Prostate gland (tissue), 2 donors: ENCODE results near the gene GNA12. TPM values are rescaled to one million over a fixed set of nuclear protein-coding genes. Genes with fewer than 3 reads are reported as not detected.
"Not testable (repeated sequence)": the region's sequence is repeated elsewhere in the genome, so short reads cannot be mapped to it uniquely, and the experiment has no call there.

Experiments
- DNase-seq: peaks from one replicate; pipeline ENCODE4 v3.0.0-alpha.2; 2019; ENCODE audit warnings: low spot score
- H3K27ac ChIP-seq, 2 donors: fragments of 200-600 bp; sonication (generic); 2 replicates each; pipeline ENCODE4 v1.5.1; 2017 to 2019
- H3K27me3 ChIP-seq: fragments of 200-600 bp; sonication (generic); replicated peaks from 2 replicates; pipeline ENCODE4 v1.5.1; 2019; ENCODE audit not compliant: insufficient read depth
- H3K36me3 ChIP-seq, 2 donors: fragments of 200-600 bp; sonication (generic); 1 replicate in 1 of 2; 2 replicates in 1 of 2; pipeline versions ENCODE4 v1.5.1 to v1.8.1; 2017 to 2019
- H3K4me1 ChIP-seq: fragments of 200-600 bp; sonication (generic); replicated peaks from 2 replicates; pipeline ENCODE4 v1.5.1; 2019
- H3K4me3 ChIP-seq, 2 donors: fragments of 200-600 bp; sonication (generic); 2 replicates each; pipeline ENCODE4 v1.5.1; 2017 to 2019
- H3K9me3 ChIP-seq: fragments of 200-600 bp; sonication (generic); 2 replicates; pipeline ENCODE4 v1.5.1; 2017
- CTCF ChIP-seq, 4 experiments: fragments of 200-600 bp in 2 of 4; fragments of 450-650 bp in 2 of 4; sonication (generic) in 2 of 4; IDR thresholded peaks; 1 replicate in 3 of 4; 2 replicates in 1 of 4; pipeline ENCODE4 v1.5.1; 2016 to 2019; ENCODE audit warnings: antibody characterized with exemption in 4 of 4, mild to moderate bottlenecking in 2 of 4, moderate library complexity in 2 of 4
- POLR2A ChIP-seq: fragments of 450-650 bp; IDR thresholded peaks from one replicate; pipeline ENCODE4 v1.6.1; 2016; ENCODE audit warnings: antibody characterized with exemption, mild to moderate bottlenecking
- POLR2AphosphoS5 ChIP-seq: sonication (generic); formaldehyde crosslinking; IDR thresholded peaks from one replicate; pipeline ENCODE4 v1.6.1; 2017; ENCODE audit warnings: antibody characterized with exemption
- WGBS: methylation state at CpG from one replicate; pipeline ENCODE4 v1.1.5; 2018; 5-methylcytosine and 5-hydroxymethylcytosine counted together
- intact Hi-C: fragments of 100-400 bp; cut with DNase I; formaldehyde crosslinking; loops from one replicate; pipeline ENCODE4 v1.14.2; 2022
- total RNA-seq, 2 donors: library from RNA; depleted of rRNA; stranded (reverse); fragments of >200 nt; gene quantifications; one replicate each; pipeline ENCODE4 v1.1.0, GENCODE V29; 2016

The GNA12 gene
- total RNA-seq, 2 donors from 2014 or later = 22.6 to 102 TPM

GRCh38 chr7:2680792-2681490 lies 163.2 kb downstream of the GNA12 start:
- Histone ChIP-seq H3K4me1 (no peaks in the 10 kb centered on the region), H3K9me3 (no peaks in the 10 kb centered on the region), H3K36me3 (no peaks in the 10 kb centered on the region), H3K27me3 (no peaks in the 10 kb centered on the region), H3K4me3 (no peak overlapping the region), H3K27ac (no peak overlapping the region)
- peak; percentile 62 for DNase-seq
- 43% methylated on average over 27 of the region's 27 CpGs for WGBS
- TF ChIP-seq POLR2AphosphoS5 = peak; percentile 12
- TF ChIP-seq POLR2A = no peak
- TF ChIP-seq CTCF (IDR thresholded peaks at IDR 0.05) = peak in 3 of 4 experiments; percentile 68 to 77 (median 70)
- intact Hi-C loops = loop anchor here (5.0 kb wide), 2 partner anchors 114 to 229 kb away; no protein-coding TSS in a partner anchor

GRCh38 chr7:2680256-2680655 lies 163.9 kb downstream of the GNA12 start:
- 95% methylated on average over 13 of the region's 13 CpGs for WGBS
- H3K9me3 ChIP-seq = no peaks in the 10 kb centered on the region
- TF ChIP-seq CTCF (IDR thresholded peaks at IDR 0.05) (no peak), POLR2A (no peak), POLR2AphosphoS5 (no peak)
- H3K4me1 ChIP-seq = no peaks in the 10 kb centered on the region
- DNase-seq = no peak
- no peak overlapping the region for H3K27ac ChIP-seq
- no peaks in the 10 kb centered on the region for H3K27me3 ChIP-seq
- intact Hi-C loops = loop anchor here (5.0 kb wide), 2 partner anchors 113 to 228 kb away; no protein-coding TSS in a partner anchor
- H3K36me3 ChIP-seq = no peaks in the 10 kb centered on the region
- H3K4me3 ChIP-seq = no peak overlapping the region

- H3K36me3 ChIP-seq, H3K4me1 ChIP-seq, H3K4me3 ChIP-seq, DNase-seq, H3K27me3 ChIP-seq, H3K9me3 ChIP-seq, H3K27ac ChIP-seq: not testable (repeated sequence)
- intact Hi-C loops = loop anchor here (5.0 kb wide), 2 partner anchors 112 to 227 kb away; no protein-coding TSS in a partner anchor
- 56% methylated on average over 52 of the region's 64 CpGs for WGBS
Measured at GRCh38 chr7:2679135-2680127, 164.7 kb downstream of the GNA12 start.

GRCh38 chr7:2678454-2678853 lies 165.7 kb downstream of the GNA12 start:
- H3K27me3 ChIP-seq, H3K4me3 ChIP-seq, intact Hi-C loops, H3K27ac ChIP-seq, H3K9me3 ChIP-seq, H3K36me3 ChIP-seq, H3K4me1 ChIP-seq, DNase-seq: not testable (repeated sequence)
- 62% methylated on average over 10 of the region's 15 CpGs for WGBS

Other genes with a start within 250 kb of the GNA12 start
- 10 to 100 TPM; 30.1 to 76.2 TPM for gene TTYH3, start 212.3 kb downstream of the GNA12 start, total RNA-seq
- under 1 TPM in 1 of 2 donors, not detected in 1; 0.62 TPM for gene AMZ1, start 156.1 kb downstream of the GNA12 start, total RNA-seq
- gene CARD11, start 199.6 kb upstream of the GNA12 start, total RNA-seq = 1 to 10 TPM in 1 of 2 donors, under 1 TPM in 1; 0.87 to 2.4 TPM